GM21619 (cell line): Measurements from ENCODE around the gene THSD4.

Experiments used
- ATAC-seq: cut with Tn5 transposase; IDR thresholded peaks from one replicate; pipeline ENCODE4 v1.9.1; 2021; ENCODE audit not compliant: unreplicated experiment

Gene THSD4

DNA sequence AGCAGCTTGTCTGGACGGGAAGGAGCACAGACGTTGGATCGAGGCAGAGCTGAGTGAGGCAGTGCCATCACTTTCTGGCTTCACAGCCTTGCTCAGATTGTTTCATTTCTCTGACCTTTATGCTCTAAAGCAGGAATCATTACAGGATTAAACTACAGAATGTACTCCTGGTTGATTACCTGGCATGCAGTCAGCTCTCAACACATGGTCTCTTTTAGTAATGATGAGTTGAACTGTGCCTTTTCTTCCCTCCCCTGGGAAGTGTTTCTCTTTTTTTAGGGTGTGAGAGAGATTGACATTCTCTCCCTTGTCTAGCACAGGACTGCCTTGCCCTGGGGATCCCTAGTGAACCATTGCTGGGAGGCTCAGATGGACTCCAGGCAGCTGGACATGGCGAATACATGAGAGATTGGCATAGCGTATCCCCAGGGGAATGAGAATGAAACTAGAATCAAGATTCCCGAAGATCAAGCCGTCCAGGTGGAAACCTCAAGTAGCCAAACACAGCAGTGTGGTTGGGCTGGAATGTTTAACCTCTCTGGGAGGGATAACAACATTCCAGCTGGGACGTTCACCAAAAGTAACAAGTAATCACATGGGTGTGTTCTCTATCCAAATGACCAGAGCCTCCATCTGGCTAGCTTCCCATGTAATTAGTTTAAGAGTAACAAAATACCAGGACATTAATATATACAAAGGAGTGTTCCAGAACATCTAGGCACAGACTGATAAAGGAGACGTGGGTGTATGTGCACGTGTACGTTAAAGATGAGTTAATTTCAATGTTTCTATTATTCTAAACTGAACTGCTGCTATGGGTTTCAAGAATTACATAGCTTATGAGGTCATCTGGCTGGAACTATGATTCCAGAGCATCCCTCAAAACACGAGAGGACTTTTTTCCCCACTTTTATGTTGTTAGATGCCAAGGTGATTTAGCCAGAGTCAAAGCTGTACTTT, 576.5 kb downstream of the THSD4 start:
- ATAC-seq: no peak

DNA sequence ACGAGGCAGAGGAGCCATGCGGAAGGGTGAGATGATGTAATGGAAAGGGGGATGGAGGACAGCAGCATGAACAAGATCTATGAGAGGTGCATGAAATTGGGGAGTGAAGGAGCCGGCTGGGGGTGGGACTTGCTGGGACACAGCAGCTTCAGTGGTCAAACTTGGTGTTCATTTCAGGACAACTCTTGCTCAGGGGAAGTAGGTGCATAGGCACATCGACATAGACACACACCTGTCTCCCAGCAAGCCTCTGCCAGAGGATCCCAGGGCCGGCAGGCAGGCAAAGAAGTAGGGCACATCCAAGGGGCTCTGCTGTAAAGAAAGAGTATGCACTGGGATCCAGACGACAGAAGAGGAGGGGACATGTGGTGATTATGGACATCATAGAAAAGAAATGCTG, 582.0 kb downstream of the THSD4 start:
- no peak for ATAC-seq

DNA sequence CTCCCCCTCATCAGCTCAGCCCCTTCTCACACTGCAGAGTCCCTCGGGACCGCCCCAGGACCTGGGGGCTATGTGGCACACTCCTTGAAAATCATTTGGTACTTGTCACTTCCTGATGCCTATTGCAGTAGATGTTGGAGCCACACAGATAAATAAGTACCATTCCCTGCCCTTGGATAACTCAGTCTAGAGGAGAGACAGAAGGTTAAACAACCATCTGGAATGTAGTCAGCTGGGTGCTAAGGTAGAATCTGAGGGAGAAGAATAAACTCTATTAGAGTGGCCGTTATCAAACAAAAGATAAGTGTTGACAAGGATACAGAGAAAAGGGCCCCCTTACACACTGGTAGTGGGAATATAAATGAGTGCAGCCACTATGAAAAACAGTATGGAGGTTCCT, 582.8 kb downstream of the THSD4 start:
- no peak for ATAC-seq

DNA sequence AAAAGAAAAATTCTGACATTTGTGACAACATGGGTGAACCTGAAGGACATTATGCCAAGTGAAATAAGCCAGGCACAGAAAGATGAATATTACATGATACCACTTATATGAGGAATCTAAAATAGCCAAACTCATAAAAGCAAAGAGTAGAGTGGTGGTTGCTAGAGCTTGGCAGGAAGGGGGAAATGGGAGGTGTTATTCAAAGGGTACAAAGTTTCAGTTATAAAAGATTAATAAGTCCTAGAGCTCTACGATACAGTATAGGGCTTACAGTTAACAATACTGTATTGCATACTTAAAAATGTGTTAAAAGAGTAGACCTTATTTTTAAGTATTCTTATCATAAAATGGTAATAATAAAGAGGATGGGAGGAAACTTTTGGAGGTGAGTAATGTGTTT, 583.5 kb downstream of the THSD4 start:
- ATAC-seq: no peak

DNA sequence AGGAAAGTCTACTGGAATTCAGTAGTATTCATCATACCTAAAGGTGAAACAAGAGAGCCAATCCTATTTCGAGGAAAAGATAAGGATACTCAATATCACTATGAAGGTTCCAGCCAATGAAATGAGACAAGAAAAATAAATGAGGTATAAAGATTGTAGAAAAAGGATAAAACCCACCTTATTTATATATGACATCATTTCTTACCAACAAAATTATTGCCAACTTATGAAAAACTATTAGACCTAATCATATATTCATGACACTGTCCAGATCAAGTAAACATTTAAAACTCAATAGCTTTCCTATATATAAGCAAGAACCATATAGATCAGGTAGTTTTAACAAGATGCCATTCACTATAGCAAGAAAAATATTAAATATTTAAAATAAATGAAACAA, 584.7 kb downstream of the THSD4 start:
- ATAC-seq: no peak

DNA sequence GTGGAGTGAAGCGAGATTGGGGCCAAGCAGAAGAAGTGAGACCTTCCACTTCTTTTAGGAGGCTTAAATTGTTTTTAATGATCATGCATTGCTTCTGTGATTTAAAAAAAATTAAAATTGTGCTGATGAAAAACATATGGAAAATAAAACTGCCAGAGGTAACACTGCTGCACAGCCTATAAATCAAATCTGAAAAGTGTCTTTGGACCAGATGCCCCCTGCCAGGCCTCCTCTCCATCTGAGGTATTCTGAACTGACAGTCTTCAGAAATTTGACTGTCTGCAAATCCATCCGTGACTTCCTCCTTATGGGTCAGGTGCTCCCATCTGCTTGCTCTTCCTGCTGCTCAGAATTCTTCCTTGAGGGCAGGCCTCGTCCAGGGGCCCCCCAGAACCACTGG, 586.5 kb downstream of the THSD4 start:
- ATAC-seq: no peak

DNA sequence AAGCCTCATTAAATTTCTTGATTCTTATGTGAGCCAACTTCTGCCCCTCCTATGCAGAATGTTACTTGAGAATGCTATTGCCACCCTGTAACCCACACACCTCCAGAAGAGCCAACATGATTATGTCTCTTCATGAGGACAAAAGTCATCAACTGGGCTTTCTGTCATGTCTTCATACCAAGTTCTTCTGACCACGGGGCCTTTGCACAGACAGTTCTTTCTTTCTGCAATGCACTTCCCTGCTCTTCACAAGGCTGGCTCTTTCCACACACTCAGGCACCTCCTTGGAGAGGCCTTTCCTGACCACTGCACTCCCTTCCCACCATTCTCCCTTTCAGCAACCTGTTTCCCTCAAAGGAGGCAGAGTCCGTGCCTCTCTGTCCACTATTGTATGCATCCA, 587.2 kb downstream of the THSD4 start:
- no peak for ATAC-seq

DNA sequence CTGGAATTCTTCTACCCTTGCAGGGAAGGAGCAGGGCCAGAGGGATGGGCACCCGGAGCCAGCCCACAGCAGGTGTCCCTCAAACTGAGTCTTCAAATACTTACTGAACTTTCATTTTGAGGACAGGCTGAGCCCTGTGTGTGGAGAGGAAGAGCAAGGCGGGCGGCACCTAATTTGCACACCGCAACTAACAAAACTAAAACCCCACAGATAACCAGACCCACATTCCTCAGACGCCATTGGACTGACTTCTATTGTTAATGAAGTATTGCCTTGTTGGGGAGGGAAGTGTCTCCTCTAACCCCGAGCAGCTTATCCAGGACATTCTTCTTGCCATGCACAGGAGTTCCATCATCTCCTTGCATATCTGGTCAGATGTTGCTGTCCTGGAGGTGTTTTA, 589.9 kb downstream of the THSD4 start:
- ATAC-seq: no peak

DNA sequence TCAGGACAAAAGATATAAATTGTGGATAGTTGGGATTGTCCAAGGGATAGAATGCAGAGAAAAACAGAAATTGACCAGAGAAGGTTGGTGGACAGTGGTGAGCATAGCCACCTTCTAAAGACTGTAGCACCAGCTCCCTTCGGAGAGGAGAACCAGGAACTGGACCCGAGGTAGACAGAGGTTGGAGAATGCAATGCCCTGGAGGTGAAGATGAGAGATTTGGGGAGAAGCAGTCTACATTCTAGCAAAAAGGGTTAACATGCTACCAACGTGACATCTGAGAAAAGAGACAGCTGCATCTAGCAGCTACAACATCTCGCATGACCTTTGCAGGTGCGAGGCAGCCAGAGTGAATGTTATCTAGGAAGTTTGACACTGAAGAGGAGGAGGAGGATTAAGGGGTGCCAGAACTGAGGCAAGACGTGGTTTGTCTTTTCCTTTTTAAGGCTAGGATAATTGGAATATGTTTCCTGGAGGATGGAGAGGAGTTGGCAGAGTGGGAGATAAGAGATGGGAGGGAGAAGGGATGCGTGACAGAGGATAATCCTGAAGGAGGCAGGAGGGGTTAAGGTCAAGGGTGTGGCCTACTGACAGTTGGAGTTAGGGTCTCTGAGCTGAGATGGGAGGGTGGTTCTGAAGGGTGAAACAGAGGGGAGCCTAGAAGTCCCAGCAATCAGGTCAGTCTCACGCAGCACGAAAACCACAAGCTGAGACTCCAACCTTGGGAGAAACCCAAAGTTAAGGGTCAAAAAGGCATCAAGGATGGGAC, 591.4 kb downstream of the THSD4 start:
- ATAC-seq: no peak

DNA sequence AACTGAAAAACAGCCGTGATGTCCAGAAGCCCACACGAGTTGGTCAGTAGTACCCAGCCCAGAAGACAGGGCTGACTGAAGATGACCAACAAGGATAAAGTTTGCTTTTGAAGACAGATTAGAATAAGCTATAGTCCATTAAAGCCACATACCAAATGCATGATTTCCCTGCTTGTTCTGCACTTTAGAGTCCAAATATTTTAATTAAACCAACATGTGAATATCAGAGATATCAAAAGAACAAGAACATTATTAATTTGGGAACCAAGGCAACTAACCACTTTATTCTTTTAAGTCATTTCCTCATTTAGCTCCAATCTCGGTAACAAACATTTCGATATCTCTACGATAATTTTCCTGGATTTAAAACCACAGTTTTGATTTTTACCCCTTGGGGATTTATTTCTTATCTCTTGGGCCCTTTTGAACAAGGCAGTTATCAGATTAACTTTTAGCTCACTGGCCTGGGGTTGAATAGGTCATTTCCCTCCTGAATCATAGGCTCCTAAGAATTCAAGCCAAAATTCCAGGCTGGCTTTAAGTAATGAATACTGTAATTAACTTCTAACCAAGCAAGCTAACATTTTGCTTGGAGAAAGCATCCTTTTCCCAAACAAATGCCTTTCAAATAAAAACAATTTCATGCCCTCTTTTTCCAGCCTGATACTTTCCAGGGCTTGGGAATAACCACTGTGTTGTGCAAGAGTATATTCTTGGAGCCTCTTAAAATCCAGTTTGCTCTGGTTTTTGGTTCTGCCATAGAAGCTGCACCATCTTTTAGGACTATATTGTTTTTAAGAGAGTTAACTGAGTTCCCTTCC, 592.2 kb downstream of the THSD4 start:
- ATAC-seq: no peak

DNA sequence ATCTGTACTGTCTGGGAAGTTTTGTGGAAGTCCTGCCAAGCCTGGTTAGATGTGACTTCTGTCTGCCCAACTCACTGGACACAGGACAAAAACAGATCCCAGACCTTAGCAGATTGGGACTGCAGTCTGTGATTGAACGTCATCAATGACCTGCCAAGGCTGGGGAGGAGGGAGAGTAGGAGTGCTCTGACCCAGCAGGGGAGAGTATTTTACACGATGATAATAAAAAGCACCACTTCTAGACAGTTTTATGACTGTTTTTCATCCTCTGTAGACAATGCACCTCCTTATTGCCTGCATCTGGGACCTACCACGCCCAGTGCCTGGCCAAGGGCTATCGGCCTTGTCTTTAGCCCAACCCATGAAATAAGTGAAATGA, 592.8 kb downstream of the THSD4 start:
- no peak for ATAC-seq

DNA sequence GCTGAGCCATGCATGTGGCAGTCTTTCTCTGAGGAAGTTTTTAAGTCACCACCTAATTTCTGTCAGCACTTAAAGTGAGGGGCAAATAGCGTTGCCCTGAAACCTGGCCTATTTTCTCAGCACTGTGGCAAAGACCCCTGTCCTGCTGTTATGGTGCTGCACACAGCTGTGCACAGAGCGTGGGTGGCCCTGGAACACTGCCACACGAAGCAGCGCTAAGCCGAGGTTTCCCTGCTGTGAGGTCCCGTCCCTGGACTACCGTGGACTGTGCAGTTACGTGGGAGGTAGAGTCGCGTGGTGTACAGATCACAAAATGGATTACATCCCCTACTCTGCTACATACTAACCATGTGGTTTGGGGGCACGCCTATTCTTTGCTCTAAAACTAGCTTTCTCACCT, 593.5 kb downstream of the THSD4 start:
- no peak for ATAC-seq

DNA sequence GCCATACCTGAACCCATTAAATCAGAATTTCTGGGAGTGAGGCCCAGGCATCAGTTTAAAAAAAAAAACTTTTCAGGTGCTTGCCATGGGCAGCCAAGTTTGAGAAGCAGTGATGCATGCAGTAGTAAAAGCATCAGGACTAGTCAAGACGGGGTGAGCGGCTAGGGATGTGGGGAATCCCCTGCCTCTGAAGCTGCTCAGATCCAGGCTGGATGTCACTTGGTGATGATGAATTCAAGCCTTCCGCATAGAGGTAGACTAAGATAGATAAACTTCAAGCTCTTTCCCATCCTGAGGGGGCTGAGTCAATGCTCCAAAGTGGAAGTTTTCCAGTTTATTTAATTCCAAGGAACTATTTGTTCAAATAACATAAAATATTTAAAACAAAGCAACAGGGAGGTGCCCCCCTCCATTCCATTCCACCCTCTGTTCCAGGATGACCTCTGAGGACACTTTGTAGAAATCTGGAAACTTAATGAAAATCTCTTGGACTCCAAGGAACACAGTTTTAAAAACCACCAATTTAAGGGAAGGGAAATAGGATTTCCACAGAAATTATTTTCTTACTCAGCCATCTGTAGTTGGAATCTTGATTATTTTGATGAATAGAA, 594.6 kb downstream of the THSD4 start:
- no peak for ATAC-seq

DNA sequence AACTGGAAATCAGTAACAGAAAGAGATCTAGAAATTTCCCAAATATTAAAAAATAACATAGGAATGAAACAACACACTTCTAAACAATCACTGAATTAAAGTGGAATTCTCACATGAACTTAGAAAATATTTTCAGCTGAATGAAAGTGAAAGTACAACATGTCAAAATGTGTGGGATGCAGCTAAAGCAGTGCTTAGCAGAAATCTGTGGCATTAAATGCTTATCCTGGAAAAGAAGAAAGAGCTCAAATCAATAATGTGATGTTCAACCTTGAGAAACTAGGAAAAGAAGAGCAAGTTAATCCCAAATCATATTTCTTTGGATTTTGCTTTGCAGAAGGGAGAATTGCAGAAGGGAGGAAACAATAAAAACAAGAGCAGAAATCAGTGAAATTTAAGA, 596.9 kb downstream of the THSD4 start:
- ATAC-seq: no peak

DNA sequence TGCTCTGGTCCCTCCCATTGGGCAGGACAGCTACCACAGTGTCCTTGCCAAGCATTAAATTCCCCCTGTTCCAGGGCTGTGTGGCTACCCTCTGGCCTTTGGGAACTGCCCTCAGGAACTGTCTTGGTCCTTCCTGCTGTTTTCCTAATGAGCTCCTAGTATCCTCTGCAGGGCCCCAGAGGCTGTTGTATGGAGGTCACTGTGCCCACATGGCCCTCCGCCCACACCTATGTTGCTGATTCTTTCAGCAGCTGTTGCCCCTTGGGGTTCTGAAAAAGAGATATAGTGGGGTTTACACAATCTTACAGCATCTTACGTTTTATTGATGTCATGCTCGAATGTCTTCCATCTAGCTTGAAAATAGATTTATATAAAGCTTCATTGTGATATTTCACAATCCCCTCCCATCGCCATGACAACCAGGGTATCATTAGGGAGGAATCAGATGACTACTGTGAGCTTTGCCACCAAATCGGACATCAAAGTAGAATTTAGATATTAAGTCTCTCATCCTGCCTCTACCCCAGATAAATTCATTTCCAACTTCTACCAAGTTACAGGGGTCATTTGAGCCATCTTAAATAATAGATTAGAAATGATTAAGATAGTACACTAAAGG, 598.0 kb downstream of the THSD4 start:
- ATAC-seq: no peak

DNA sequence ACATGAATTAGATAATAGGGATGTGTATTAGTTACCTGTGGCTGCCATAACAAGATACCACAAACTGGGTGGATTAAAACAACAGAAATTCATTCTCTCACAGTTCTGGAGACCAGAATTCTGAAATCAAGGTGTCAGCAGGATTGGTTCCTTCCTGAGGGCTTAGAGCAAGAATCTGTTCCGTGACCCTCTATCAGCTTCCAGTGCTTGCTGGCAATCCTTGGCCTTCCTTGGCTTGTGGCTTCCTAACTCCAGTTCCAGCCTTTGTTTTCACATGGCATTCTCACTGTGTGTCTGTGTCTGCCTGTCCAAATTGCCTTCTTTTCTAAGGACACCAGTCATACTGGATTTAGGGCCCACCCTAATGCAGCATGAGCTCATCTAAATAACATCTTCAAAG, 600.6 kb downstream of the THSD4 start:
- ATAC-seq: no peak

DNA sequence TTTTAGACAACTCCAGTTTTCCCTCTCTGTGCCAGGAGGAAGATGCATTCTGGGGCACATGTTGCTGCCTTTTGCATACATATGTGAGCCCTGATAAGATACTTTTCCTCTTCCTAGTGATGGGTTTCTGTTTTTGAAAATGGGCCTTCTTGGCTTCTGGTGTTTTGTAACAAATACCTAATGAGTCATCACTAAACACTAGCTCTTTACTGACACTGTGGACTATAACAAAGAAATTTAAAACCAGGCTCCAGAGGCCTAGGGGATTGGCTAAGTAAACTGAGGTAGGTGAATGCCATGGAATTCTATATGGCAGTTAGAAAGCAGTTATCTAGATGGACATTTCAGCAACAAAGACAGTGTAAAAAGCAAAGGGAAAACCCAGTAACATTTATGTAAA, 601.7 kb downstream of the THSD4 start:
- no peak for ATAC-seq

DNA sequence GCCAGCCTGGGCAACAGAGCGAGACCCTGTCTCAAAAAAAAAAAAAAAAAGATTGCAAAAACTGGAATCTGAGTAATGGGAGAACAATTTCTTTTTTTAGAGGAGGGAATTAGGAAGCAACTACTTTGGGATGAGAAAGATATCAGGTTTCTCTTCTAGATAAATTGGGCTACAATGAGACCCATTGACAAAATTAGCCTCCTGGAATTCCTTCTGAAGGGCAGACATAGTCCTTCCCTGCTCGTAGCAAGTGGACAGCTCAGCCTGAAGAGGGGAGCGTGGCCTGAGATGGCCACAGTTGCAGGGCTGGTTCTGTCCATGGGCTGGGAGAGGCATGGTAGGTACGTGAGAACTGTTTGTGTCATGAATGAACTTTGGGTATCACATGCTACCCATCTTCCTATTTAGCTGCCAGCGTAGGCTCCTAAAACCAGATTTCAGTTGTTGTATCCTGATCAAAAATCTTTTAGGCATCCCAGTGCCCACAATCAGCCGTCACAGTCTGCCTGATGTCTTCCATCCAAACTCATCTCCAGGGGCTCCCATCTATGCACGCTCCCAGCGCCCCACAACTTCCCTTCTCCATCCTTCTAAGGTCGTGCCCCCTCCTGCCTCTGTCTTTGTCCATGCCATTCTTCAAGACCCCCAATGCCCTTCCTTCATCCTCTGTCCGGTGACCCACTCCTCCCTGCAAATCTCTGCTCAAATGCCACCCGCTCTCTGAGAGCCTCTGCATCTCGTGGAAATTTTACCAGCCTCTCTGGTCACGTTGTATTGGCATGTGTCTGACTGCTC, 603.0 kb downstream of the THSD4 start:
- no peak for ATAC-seq

DNA sequence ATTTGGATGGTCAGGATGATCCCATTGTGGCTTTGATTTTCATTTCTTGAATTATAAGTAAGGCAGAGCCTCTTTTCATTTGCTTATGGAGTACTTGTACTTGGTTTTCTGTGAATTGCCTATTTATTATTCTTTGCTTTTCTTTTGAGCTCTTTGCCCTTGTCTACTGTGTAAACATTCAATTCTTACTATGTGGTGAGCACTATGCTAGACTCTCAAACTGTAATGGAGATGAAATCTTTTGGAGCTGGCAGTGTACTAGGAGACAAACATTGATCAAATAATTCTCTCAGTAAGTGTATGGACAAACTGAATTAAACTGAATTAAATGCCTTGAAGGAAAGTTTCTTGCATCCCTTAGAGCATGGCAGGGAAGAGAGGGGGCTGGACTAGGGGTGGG, 608.1 kb downstream of the THSD4 start:
- ATAC-seq: no peak
